Measurements from ENCODE around the gene VAMP8.

DNA sequence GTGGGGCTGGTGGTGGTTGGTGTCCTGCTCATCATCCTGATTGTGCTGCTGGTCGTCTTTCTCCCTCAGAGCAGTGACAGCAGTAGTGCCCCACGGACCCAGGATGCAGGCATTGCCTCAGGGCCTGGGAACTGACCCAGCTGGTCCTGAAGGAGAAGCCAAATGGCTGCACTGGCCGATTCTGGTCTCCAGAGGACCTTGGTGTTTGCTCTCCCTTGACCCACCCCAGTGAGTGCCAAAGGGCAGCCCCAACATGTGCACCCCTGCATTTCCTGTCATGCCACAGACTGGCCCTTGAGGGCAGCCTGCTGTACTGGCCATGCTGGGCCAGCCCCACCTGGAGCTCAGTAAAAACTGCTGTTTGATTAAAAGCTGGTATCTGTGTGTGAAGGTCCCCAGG, 15.6 kb downstream of the VAMP8 start:
- TF ChIP-seq, protein P1, sequence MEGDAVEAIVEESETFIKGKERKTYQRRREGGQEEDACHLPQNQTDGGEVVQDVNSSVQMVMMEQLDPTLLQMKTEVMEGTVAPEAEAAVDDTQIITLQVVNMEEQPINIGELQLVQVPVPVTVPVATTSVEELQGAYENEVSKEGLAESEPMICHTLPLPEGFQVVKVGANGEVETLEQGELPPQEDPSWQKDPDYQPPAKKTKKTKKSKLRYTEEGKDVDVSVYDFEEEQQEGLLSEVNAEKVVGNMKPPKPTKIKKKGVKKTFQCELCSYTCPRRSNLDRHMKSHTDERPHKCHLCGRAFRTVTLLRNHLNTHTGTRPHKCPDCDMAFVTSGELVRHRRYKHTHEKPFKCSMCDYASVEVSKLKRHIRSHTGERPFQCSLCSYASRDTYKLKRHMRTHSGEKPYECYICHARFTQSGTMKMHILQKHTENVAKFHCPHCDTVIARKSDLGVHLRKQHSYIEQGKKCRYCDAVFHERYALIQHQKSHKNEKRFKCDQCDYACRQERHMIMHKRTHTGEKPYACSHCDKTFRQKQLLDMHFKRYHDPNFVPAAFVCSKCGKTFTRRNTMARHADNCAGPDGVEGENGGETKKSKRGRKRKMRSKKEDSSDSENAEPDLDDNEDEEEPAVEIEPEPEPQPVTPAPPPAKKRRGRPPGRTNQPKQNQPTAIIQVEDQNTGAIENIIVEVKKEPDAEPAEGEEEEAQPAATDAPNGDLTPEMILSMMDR (conservative IDR thresholded peaks at IDR 0.05 in 1 of 2, IDR thresholded peaks at IDR 0.05 in 1 of 2; ENCODE audit: extremely low read depth in 1 of 2, insufficient read depth in 1 of 2, low read depth in 1 of 2, low read length in 2 of 2) = no peak
- TF ChIP-seq EZH2 (IDR thresholded peaks at IDR 0.05; ENCODE audit: borderline replicate concordance, low read length) = no peak

Data from mammary epithelial cell (primary cell).